HG03175 (cell line): ENCODE data around the gene CELF4.

Experiments
- ATAC-seq: cut with Tn5 transposase; IDR thresholded peaks from one replicate; pipeline ENCODE4 v1.9.1; 2021; ENCODE audit warnings: mild to moderate bottlenecking, moderate library complexity; ENCODE audit not compliant: unreplicated experiment

Gene CELF4

GRCh38 chr18:37497853-37498518, 67.6 kb downstream of the CELF4 start:
- ATAC-seq = no peak

- ATAC-seq = no peak
These were observed 69.0 kb downstream of the CELF4 start for GRCh38 chr18:37496568-37496967.

- no peak for ATAC-seq
These were observed 70.2 kb downstream of the CELF4 start for GRCh38 chr18:37495354-37495753.

- no peak for ATAC-seq
These were observed 71.2 kb downstream of the CELF4 start for GRCh38 chr18:37494406-37494805.

GRCh38 chr18:37493352-37493935, 72.2 kb downstream of the CELF4 start:
- ATAC-seq = no peak

- no peak for ATAC-seq
These were observed 72.6 kb downstream of the CELF4 start for GRCh38 chr18:37492952-37493351.

- no peak for ATAC-seq
These were observed 74.1 kb downstream of the CELF4 start for GRCh38 chr18:37491526-37491925.

GRCh38 chr18:37489998-37490397, 75.6 kb downstream of the CELF4 start:
- no peak for ATAC-seq

- no peak for ATAC-seq
These were observed 76.6 kb downstream of the CELF4 start for GRCh38 chr18:37489011-37489410.

- ATAC-seq = no peak
These were observed 78.2 kb downstream of the CELF4 start for GRCh38 chr18:37487400-37487867.

- no peak for ATAC-seq
These were observed 78.8 kb downstream of the CELF4 start for GRCh38 chr18:37486848-37487247.

GRCh38 chr18:37484983-37485834, 80.4 kb downstream of the CELF4 start:
- no peak for ATAC-seq

- ATAC-seq = no peak
These were observed 81.4 kb downstream of the CELF4 start for GRCh38 chr18:37483984-37484819.

- no peak for ATAC-seq
These were observed 82.2 kb downstream of the CELF4 start for GRCh38 chr18:37483221-37483971.

GRCh38 chr18:37482433-37482832, 83.2 kb downstream of the CELF4 start:
- ATAC-seq = no peak

GRCh38 chr18:37482002-37482401, 83.6 kb downstream of the CELF4 start:
- ATAC-seq = no peak

GRCh38 chr18:37481491-37481890, 84.1 kb downstream of the CELF4 start:
- ATAC-seq = no peak

- no peak for ATAC-seq
These were observed 84.5 kb downstream of the CELF4 start for GRCh38 chr18:37481072-37481471.

- ATAC-seq = no peak
These were observed 88.8 kb downstream of the CELF4 start for GRCh38 chr18:37476611-37477295.

- ATAC-seq = no peak
These were observed 89.4 kb downstream of the CELF4 start for GRCh38 chr18:37476182-37476581.
